OCI-LY3 (cell line): ENCODE data around the gene AACS.

ENCODE experiments used
- H2AFZ ChIP-seq: fragments of 200-600, 300-600 bp; shearing (Covaris generic); 2 replicates; pipeline ENCODE4 v1.6.0; 2014; ENCODE audit warnings: antibody characterized with exemption, low read depth, low read length
- H3K27ac ChIP-seq: fragments of 200-600, 300-600 bp; sonication (generic); 2 replicates; pipeline ENCODE4 v1.5.1; 2014; ENCODE audit warnings: mild to moderate bottlenecking, low read length, moderate library complexity, mixed read lengths
- H3K27me3 ChIP-seq: fragments of 200-600, 300-600 bp; sonication (generic); 2 replicates; pipeline ENCODE4 v1.6.1; 2014; ENCODE audit warnings: low read depth, low read length, mixed read lengths
- H3K36me3 ChIP-seq: fragments of 200-600, 300-600 bp; sonication (generic); replicated peaks from 2 replicates; pipeline ENCODE3; 2014; ENCODE audit warnings: low read depth, low read length, mixed read lengths
- H3K4me1 ChIP-seq: fragments of 300-600, 200-600 bp; sonication (generic); 2 replicates; pipeline ENCODE4 v1.6.1; 2014; ENCODE audit warnings: low read length, mixed read lengths
- H3K4me2 ChIP-seq: fragments of 200-600, 300-600 bp; sonication (generic); 2 replicates; pipeline ENCODE4 v1.6.1; 2014; ENCODE audit warnings: low read length, mixed read lengths
- H3K4me3 ChIP-seq: fragments of 300-600, 200-600 bp; sonication (generic); 2 replicates; pipeline ENCODE4 v1.5.1; 2014; ENCODE audit warnings: antibody characterized with exemption, mild to moderate bottlenecking, low read length, moderate library complexity
- H3K79me2 ChIP-seq: fragments of 300-600, 200-600 bp; shearing (Covaris generic); 2 replicates; pipeline ENCODE4 v1.6.1; 2014; ENCODE audit warnings: mild to moderate bottlenecking, low read length, mixed read lengths
- H3K9ac ChIP-seq: fragments of 300-600, 200-600 bp; shearing (Covaris generic); 2 replicates; pipeline ENCODE4 v1.6.0; 2014; ENCODE audit warnings: mild to moderate bottlenecking, low read length, moderate library complexity
- H3K9me3 ChIP-seq: fragments of 200-600, 300-600 bp; shearing (Covaris generic); 2 replicates; pipeline ENCODE4 v1.6.1; 2014; ENCODE audit warnings: low read length, mixed read lengths; ENCODE audit not compliant: insufficient read depth
- H4K20me1 ChIP-seq: fragments of 200-600, 300-600 bp; sonication (generic); 2 replicates; pipeline ENCODE4 v1.6.1; 2016; ENCODE audit warnings: low read length, mixed read lengths; ENCODE audit not compliant: insufficient read depth
- CTCF ChIP-seq: fragments of 200-600, 300-600 bp; sonication (generic); IDR thresholded peaks from 2 replicates; pipeline ENCODE4 v1.5.1; 2014; ENCODE audit warnings: antibody characterized with exemption, low read length, low read depth
- EZH2phosphoT487 ChIP-seq: fragments of 200-600 bp; shearing (Covaris generic); IDR thresholded peaks from 2 replicates; pipeline ENCODE4 v1.6.1; 2018; ENCODE audit warnings: antibody characterized with exemption, mixed run types, low read depth

Gene AACS

GRCh38 chr12:125018356-125018755, 46.9 kb upstream of the AACS start:
- H3K9me3 ChIP-seq = no peaks in the 10 kb centered on the region
- peaks cover 12% of the 10 kb centered on the region for H4K20me1 ChIP-seq
- H3K79me2 ChIP-seq = peaks cover 20% of the 10 kb centered on the region
- H3K4me2 ChIP-seq = no peak overlapping the region
- H2AFZ ChIP-seq = no peak overlapping the region
- no peak for TF ChIP-seq CTCF
- no peak for TF ChIP-seq EZH2phosphoT487
- H3K27ac ChIP-seq = no peak overlapping the region
- no peaks in the 10 kb centered on the region for H3K4me1 ChIP-seq
- H3K36me3 ChIP-seq = peaks cover 61% of the 10 kb centered on the region
- no peak overlapping the region for H3K4me3 ChIP-seq
- no peaks in the 10 kb centered on the region for H3K27me3 ChIP-seq
- H3K9ac ChIP-seq = no peak overlapping the region

GRCh38 chr12:125021096-125021495, 44.1 kb upstream of the AACS start:
- Histone ChIP-seq H3K27ac (no peak overlapping the region), H3K36me3 (peaks cover 55% of the 10 kb centered on the region), H3K4me1 (no peaks in the 10 kb centered on the region), H2AFZ (no peak overlapping the region), H3K27me3 (no peaks in the 10 kb centered on the region), H4K20me1 (0 out of 2 replicates have a peak, but pooled peaks cover 4% of the 10 kb centered on the region), H3K9ac (no peak overlapping the region), H3K9me3 (no peaks in the 10 kb centered on the region), H3K4me2 (no peak overlapping the region), H3K4me3 (no peak overlapping the region), H3K79me2 (peaks cover 11% of the 10 kb centered on the region; the same call in 1 of the 2 replicates)
- TF ChIP-seq CTCF (no peak), EZH2phosphoT487 (no peak)

GRCh38 chr12:125021771-125022170, 43.5 kb upstream of the AACS start:
- H3K79me2 ChIP-seq = peaks cover 11% of the 10 kb centered on the region; the same call in 1 of the 2 replicates
- H3K4me3 ChIP-seq = no peak overlapping the region
- H3K9ac ChIP-seq = no peak overlapping the region
- H4K20me1 ChIP-seq = 0 out of 2 replicates have a peak, but pooled peaks cover 4% of the 10 kb centered on the region
- no peak overlapping the region for H3K4me2 ChIP-seq
- no peaks in the 10 kb centered on the region for H3K4me1 ChIP-seq
- no peak overlapping the region for H3K27ac ChIP-seq
- H3K27me3 ChIP-seq = no peaks in the 10 kb centered on the region
- H2AFZ ChIP-seq = no peak overlapping the region
- TF ChIP-seq EZH2phosphoT487 (no peak), CTCF (no peak)
- peaks cover 57% of the 10 kb centered on the region for H3K36me3 ChIP-seq
- H3K9me3 ChIP-seq = no peaks in the 10 kb centered on the region

GRCh38 chr12:125023065-125023464, 42.2 kb upstream of the AACS start:
- H4K20me1 ChIP-seq = no peaks in the 10 kb centered on the region
- H2AFZ ChIP-seq = no peak overlapping the region
- H3K27ac ChIP-seq = no peak overlapping the region
- no peaks in the 10 kb centered on the region for H3K9me3 ChIP-seq
- H3K9ac ChIP-seq = no peak overlapping the region
- no peaks in the 10 kb centered on the region for H3K27me3 ChIP-seq
- H3K4me3 ChIP-seq = no peak overlapping the region
- no peak overlapping the region for H3K4me2 ChIP-seq
- no peak for TF ChIP-seq CTCF
- TF ChIP-seq EZH2phosphoT487 = no peak
- no peaks in the 10 kb centered on the region for H3K4me1 ChIP-seq
- peaks cover 10% of the 10 kb centered on the region for H3K79me2 ChIP-seq
- H3K36me3 ChIP-seq = peaks cover 55% of the 10 kb centered on the region
